K562 (cell line): Measurements from ENCODE around the gene FBXW2. TPM values are rescaled to one million over a fixed set of nuclear protein-coding genes. Genes with fewer than 3 reads are reported as not detected.

Source experiments
- CBX1 ChIP-seq: sonication (generic); IDR thresholded peaks from 2 replicates; pipeline ENCODE4 v1.6.1; 2016; ENCODE audit warnings: antibody characterized with exemption, low read depth, mild to moderate bottlenecking
- CHAMP1 ChIP-seq: fragments of 450-650 bp; IDR thresholded peaks from 2 replicates; pipeline ENCODE4 v1.6.1; 2016; ENCODE audit warnings: mild to moderate bottlenecking
- FOXP1 ChIP-seq: sonication (generic); formaldehyde crosslinking; IDR thresholded peaks from 2 replicates; pipeline ENCODE4 v1.8.0; 2022; ENCODE audit warnings: mild to moderate bottlenecking, missing genetic modification reagents
- HNRNPL ChIP-seq: fragments of 200-400 bp; formaldehyde crosslinking; IDR thresholded peaks from 2 replicates; pipeline ENCODE4 v1.6.1; 2017; ENCODE audit warnings: low read depth, mild to moderate bottlenecking, low read length
- HSF4 ChIP-seq: fragments of 250-450 bp; sonication (Bioruptor Pico); IDR thresholded peaks from 2 replicates; pipeline ENCODE4 v2.1.2; 2022; ENCODE audit warnings: mild to moderate bottlenecking, moderate library complexity, borderline replicate concordance
- MAFG ChIP-seq: fragments of 450-650 bp; conservative IDR thresholded peaks from 2 replicates; pipeline ENCODE4 v1.6.1; 2016; ENCODE audit warnings: missing genetic modification characterization, missing compliant biosample characterization
- RBM39 ChIP-seq: fragments of 200-400 bp; formaldehyde crosslinking; optimal IDR thresholded peaks from 2 replicates; pipeline ENCODE3; 2018; ENCODE audit warnings: low read depth, low read length
- SMAD3 ChIP-seq: fragments of 450-650 bp; formaldehyde crosslinking; conservative IDR thresholded peaks from 2 replicates; pipeline ENCODE4 v1.4.0; 2020; ENCODE audit warnings: mild to moderate bottlenecking
- SMARCA4 ChIP-seq: fragments of 450-650 bp; IDR thresholded peaks from 2 replicates; pipeline ENCODE4 v1.6.1; 2016
- SRSF1 ChIP-seq: fragments of 200-400 bp; formaldehyde crosslinking; IDR thresholded peaks from 2 replicates; pipeline ENCODE4 v1.6.1; 2017; ENCODE audit warnings: mild to moderate bottlenecking, low read depth, low read length, moderate library complexity
- YBX1 ChIP-seq: fragments of 450-650 bp; IDR thresholded peaks from 2 replicates; pipeline ENCODE4 v1.7.1; 2016; ENCODE audit warnings: mild to moderate bottlenecking
- ZNF318 ChIP-seq, 2 experiments: fragments of 450-650 bp; IDR thresholded peaks; 2 replicates each; pipeline ENCODE4 v1.6.1; 2016; ENCODE audit warnings: mild to moderate bottlenecking in 2 of 2, borderline replicate concordance in 1 of 2, low read depth in 1 of 2, moderate library complexity in 1 of 2
- polyA plus RNA-seq, 8 experiments: library from polyadenylated mRNA; depleted of rRNA in 4 of 8; stranded (reverse) in 5 of 8; unstranded in 3 of 8; fragments of >200 nt; fragmentation: Nextera tagmentation in 2 of 8; fragmentation: Illumina TruSeq in 1 of 8; extraction: Ambion mirVana in 2 of 8; extraction: Trizol in 1 of 8; gene quantifications; 2 replicates each; pipeline versions ENCODE4 v1.2.1 to v1.2.3, GENCODE V29; 2011 to 2014; ENCODE audit warnings: inconsistent platforms in 1 of 8, missing spikeins in 1 of 8
- total RNA-seq, 7 experiments: library from RNA; depleted of rRNA in 6 of 7; stranded (reverse); fragments of >200 nt in 6 of 7; fragmentation: Illumina TruSeq in 2 of 7; extraction: Trizol in 2 of 7; gene quantifications; 2 replicates each; pipeline versions ENCODE4 v1.2.1 to v1.2.3, GENCODE V29; 2011 to 2021; ENCODE audit warnings: low replicate concordance in 1 of 7

The FBXW2 gene
- total and polyA plus RNA-seq, 9 of the 15 experiments (the other 6 are each of a cell fraction or from before 2014, with no cell fraction given), result 2.5 to 57.8 (median 28.1) TPM

- TF ChIP-seq ZNF318 (IDR thresholded peaks at IDR 0.05; ENCODE audit: borderline replicate concordance in 1 of 2, low read depth in 1 of 2) (no peak), SMAD3 (CRISPR knock-in tag) (no peak), YBX1 (no peak), HSF4 (CRISPR knock-in tag) (no peak), CHAMP1 (no peak), SRSF1 (no peak), RBM39 (no peak), MAFG (tag) (no peak), HNRNPL (no peak), FOXP1 (CRISPR knock-in tag) (no peak), CBX1 (no peak), SMARCA4 (no peak)
Measured at GRCh38 chr9:120768247-120768646, 25.0 kb downstream of the FBXW2 start (continued).
